Endothelial cell of umbilical vein (primary cell): ENCODE data around the gene LRRC4B. TPM values are rescaled to one million over a fixed set of nuclear protein-coding genes. Genes with fewer than 3 reads are reported as not detected.

Source experiments
- BruUV-seq: library from RNA; stranded (reverse); fragments of 400-500 nt; replicated peaks from 2 replicates; lab custom pipeline; 2021; lab: Mats Ljungman, UMichigan
- CTCF ChIA-PET: fragments of 300-600, 350-600 bp; sonication (Branson Sonifier 250); formaldehyde crosslinking; loops from one replicate; lab custom pipeline; 2021; ENCODE audit warnings: antibody characterized with exemption, inconsistent platforms; lab: Charles Lee
- POLR2A ChIA-PET: fragments of 300-600, 350-600 bp; sonication (Branson Sonifier 250); formaldehyde crosslinking; loops from one replicate; lab custom pipeline; 2021; ENCODE audit warnings: antibody characterized with exemption, inconsistent platforms; lab: Charles Lee
- DNase-seq: peaks from one replicate; pipeline ENCODE4 v3.0.0-alpha.2; 2011; ENCODE audit warnings: low read depth, low spot score
- FAIRE-seq: peaks from 2 replicates; lab custom pipeline; 2011; peaks lifted over from hg19 to GRCh38; lab: Jason Lieb, UNC
- H2AFZ ChIP-seq: 2 replicates; pipeline ENCODE4 v1.6.0; 2012; ENCODE audit warnings: low read depth, low read length, control low read depth, inconsistent platforms
- H3K27ac ChIP-seq: 2 replicates; pipeline ENCODE4 v1.5.1; 2011; ENCODE audit warnings: low read depth, mild to moderate bottlenecking, control low read depth, low read length, moderate library complexity; ENCODE audit not compliant: insufficient read depth
- H3K27me3 ChIP-seq, 2 experiments: 2 replicates each; pipeline versions ENCODE4 v1.6.0 to v1.6.1; 2011; ENCODE audit warnings: low read length in 2 of 2, mixed read lengths in 1 of 2; ENCODE audit not compliant: control insufficient read depth in 2 of 2, insufficient read depth in 2 of 2
- H3K36me3 ChIP-seq, 2 experiments: 2 replicates in 1 of 2; 3 replicates in 1 of 2; pipeline ENCODE4 v1.5.1; 2011; ENCODE audit warnings: low read length in 2 of 2, mild to moderate bottlenecking in 1 of 2, moderate library complexity in 1 of 2; ENCODE audit not compliant: control insufficient read depth in 2 of 2, insufficient read depth in 2 of 2; ENCODE audit errors: extremely low read depth in 1 of 2
- H3K4me1 ChIP-seq: 3 replicates; pipeline ENCODE4 v1.5.1; 2011; ENCODE audit warnings: mild to moderate bottlenecking, low read length; ENCODE audit not compliant: control insufficient read depth, insufficient read depth; ENCODE audit errors: extremely low read depth
- H3K4me2 ChIP-seq: 2 replicates; pipeline ENCODE4 v1.6.1; 2011; ENCODE audit warnings: low read length, control low read depth, mixed read lengths; ENCODE audit not compliant: insufficient read depth
- H3K4me3 ChIP-seq, 3 experiments: fragments of 200-600 bp in 1 of 3; sonication (generic), shearing (Covaris generic) in 1 of 3; replicated peaks in 1 of 3; 2 replicates each; pipeline ENCODE4 v1.5.1; 2011 to 2016; ENCODE audit warnings: control low read depth in 3 of 3, low read length in 3 of 3, mild to moderate bottlenecking in 2 of 3, inconsistent platforms in 1 of 3, low read depth in 1 of 3, moderate library complexity in 1 of 3; ENCODE audit not compliant: insufficient read depth in 1 of 3
- H3K79me2 ChIP-seq: 2 replicates; pipeline ENCODE4 v1.6.0; 2012; ENCODE audit warnings: low read length, inconsistent platforms; ENCODE audit not compliant: control insufficient read depth, insufficient read depth
- H3K9ac ChIP-seq: replicated peaks from 2 replicates; pipeline ENCODE3; 2011; ENCODE audit warnings: low read length, control low read depth; ENCODE audit not compliant: insufficient read depth; ENCODE audit errors: extremely low read depth
- H3K9me1 ChIP-seq: replicated peaks from 3 replicates; pipeline ENCODE4 v1.6.0; 2011; ENCODE audit warnings: mild to moderate bottlenecking, low read length; ENCODE audit not compliant: control insufficient read depth, insufficient read depth; ENCODE audit errors: extremely low read depth
- H3K9me3 ChIP-seq: replicated peaks from 2 replicates; pipeline ENCODE4 v1.5.1; 2012; ENCODE audit warnings: low read length, inconsistent platforms; ENCODE audit not compliant: control insufficient read depth, insufficient read depth
- H4K20me1 ChIP-seq: replicated peaks from 2 replicates; pipeline ENCODE3; 2011; ENCODE audit warnings: mild to moderate bottlenecking, low read length; ENCODE audit not compliant: control insufficient read depth, insufficient read depth; ENCODE audit errors: extremely low read depth
- EZH2 ChIP-seq: IDR thresholded peaks from 2 replicates; pipeline ENCODE4 v1.6.1; 2012; ENCODE audit warnings: borderline replicate concordance, low read depth, mild to moderate bottlenecking, moderate library complexity, low read length, inconsistent platforms; ENCODE audit not compliant: severe bottlenecking
- FOS ChIP-seq: IDR thresholded peaks from 2 replicates; pipeline ENCODE4 v1.6.1; 2011; ENCODE audit warnings: mild to moderate bottlenecking, low read length, moderate library complexity, borderline replicate concordance; ENCODE audit not compliant: insufficient read depth
- GATA2 ChIP-seq: IDR thresholded peaks from 2 replicates; pipeline ENCODE4 v1.7.0; 2011; ENCODE audit warnings: low read depth, mild to moderate bottlenecking, moderate library complexity, mixed read lengths, low read length; ENCODE audit not compliant: insufficient read length, insufficient read depth
- JUN ChIP-seq: IDR thresholded peaks from 2 replicates; pipeline ENCODE4 v1.6.1; 2011; ENCODE audit warnings: borderline replicate concordance, low read depth; ENCODE audit not compliant: insufficient read length, insufficient read depth
- MYC ChIP-seq: IDR thresholded peaks from one replicate; pipeline ENCODE4 v1.6.1; 2011; ENCODE audit warnings: mild to moderate bottlenecking, low read depth, low read length
- POLR2A ChIP-seq: IDR thresholded peaks from 2 replicates; pipeline ENCODE4 v1.6.1; 2012; ENCODE audit warnings: low read depth, mild to moderate bottlenecking, control low read depth, low read length
- POLR2AphosphoS5 ChIP-seq: IDR thresholded peaks from 2 replicates; pipeline ENCODE4 v1.6.1; 2012; ENCODE audit warnings: low read depth, mild to moderate bottlenecking, control low read depth, low read length, moderate library complexity; ENCODE audit not compliant: insufficient read depth
- dilution Hi-C: fragments of 300-500 bp; cut with MboI; formaldehyde crosslinking; loops from one replicate; pipeline ENCODE4 v1.15.0; 2019; ENCODE audit warnings: low sequenced_read_pairs; ENCODE audit not compliant: extremely low pct_ligation_motif_present
- intact Hi-C: fragments of 100-400 bp; cut with micrococcal nuclease; formaldehyde crosslinking; loops from one replicate; pipeline ENCODE4 v1.10.0; 2022
- polyA plus RNA-seq, 4 experiments: library from polyadenylated mRNA; depleted of rRNA in 3 of 4; stranded (reverse) in 3 of 4; unstranded in 1 of 4; fragments of >200 nt; gene quantifications; 2 replicates each; pipeline versions ENCODE4 v1.2.1 to v1.2.3, GENCODE V29; 2011 to 2012; ENCODE audit warnings: missing spikeins in 1 of 4
- total RNA-seq: library from RNA; stranded (reverse); gene quantifications from 2 replicates; pipeline ENCODE4 v1.2.3, GENCODE V29; 2021
- TF ChIP-seq, protein P1 (sequence below): IDR thresholded peaks from 2 replicates; pipeline ENCODE4 v1.6.1; 2011; ENCODE audit not compliant: insufficient read depth, insufficient read length
- TF ChIP-seq, protein P2 (sequence below), 2 donors: IDR thresholded peaks; 1 replicate in 1 of 2; 2 replicates in 1 of 2; pipeline ENCODE4 v1.5.1; 2011; ENCODE audit warnings: low read length in 2 of 2, mild to moderate bottlenecking in 2 of 2, moderate library complexity in 2 of 2, control low read depth in 1 of 2, inconsistent platforms in 1 of 2, low read depth in 1 of 2; ENCODE audit not compliant: insufficient read depth in 1 of 2; ENCODE audit errors: extremely low read depth in 1 of 2

The LRRC4B gene
- total and polyA plus RNA-seq, 2 donors (not counting 3 experiments of a cell fraction or from before 2014, with no cell fraction given) = 0.08 TPM; not detected in 1

DNA sequence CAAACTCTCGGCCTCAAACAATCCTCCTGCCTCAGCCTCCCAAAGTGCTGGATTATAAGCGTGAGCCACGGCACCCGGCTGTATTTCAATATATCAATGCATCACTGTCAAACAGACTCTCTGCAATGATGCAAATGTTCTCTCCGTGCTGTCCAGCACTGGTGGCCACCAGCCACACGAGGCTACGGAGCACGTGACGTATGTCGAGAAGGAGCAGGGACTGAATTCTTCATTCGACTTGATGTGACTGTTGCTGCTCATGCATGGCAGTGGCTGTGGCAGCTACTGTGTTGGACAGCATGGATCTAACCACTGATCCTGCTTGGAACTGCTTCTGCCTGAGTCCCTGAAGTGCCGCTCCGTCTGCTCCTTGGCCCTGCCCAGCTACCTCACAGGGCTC lies 9.8 kb downstream of the LRRC4B start:
- no TSS peak for BruUV-seq
- H4K20me1 ChIP-seq = no peaks in the 10 kb centered on the region
- no peak overlapping the region for H2AFZ ChIP-seq
- no peak overlapping the region for H3K4me3 ChIP-seq
- intact Hi-C loops = no loop called here
- TF ChIP-seq POLR2A = no peak
- TF ChIP-seq JUN = no peak
- TF ChIP-seq GATA2 = no peak
- TF ChIP-seq EZH2 = no peak
- no peak for TF ChIP-seq FOS
- TF ChIP-seq, protein P1, sequence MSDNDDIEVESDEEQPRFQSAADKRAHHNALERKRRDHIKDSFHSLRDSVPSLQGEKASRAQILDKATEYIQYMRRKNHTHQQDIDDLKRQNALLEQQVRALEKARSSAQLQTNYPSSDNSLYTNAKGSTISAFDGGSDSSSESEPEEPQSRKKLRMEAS = no peak
- no peak for TF ChIP-seq POLR2AphosphoS5
- TF ChIP-seq, protein P2, sequence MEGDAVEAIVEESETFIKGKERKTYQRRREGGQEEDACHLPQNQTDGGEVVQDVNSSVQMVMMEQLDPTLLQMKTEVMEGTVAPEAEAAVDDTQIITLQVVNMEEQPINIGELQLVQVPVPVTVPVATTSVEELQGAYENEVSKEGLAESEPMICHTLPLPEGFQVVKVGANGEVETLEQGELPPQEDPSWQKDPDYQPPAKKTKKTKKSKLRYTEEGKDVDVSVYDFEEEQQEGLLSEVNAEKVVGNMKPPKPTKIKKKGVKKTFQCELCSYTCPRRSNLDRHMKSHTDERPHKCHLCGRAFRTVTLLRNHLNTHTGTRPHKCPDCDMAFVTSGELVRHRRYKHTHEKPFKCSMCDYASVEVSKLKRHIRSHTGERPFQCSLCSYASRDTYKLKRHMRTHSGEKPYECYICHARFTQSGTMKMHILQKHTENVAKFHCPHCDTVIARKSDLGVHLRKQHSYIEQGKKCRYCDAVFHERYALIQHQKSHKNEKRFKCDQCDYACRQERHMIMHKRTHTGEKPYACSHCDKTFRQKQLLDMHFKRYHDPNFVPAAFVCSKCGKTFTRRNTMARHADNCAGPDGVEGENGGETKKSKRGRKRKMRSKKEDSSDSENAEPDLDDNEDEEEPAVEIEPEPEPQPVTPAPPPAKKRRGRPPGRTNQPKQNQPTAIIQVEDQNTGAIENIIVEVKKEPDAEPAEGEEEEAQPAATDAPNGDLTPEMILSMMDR (IDR thresholded peaks at IDR 0.05; ENCODE audit: extremely low read depth in 1 of 2, insufficient read depth in 1 of 2, low read depth in 1 of 2, low read length in 2 of 2) = no peak
- no peak for TF ChIP-seq MYC
- no peaks in the 10 kb centered on the region for H3K79me2 ChIP-seq
- dilution Hi-C loops = no loop called here
- H3K9me1 ChIP-seq = no peaks in the 10 kb centered on the region
- no peak for FAIRE-seq
- no peak overlapping the region for H3K4me2 ChIP-seq
- H3K4me1 ChIP-seq = peaks cover 3% of the 10 kb centered on the region
- H3K9me3 ChIP-seq = no peaks in the 10 kb centered on the region
- H3K36me3 ChIP-seq = no peaks in the 10 kb centered on the region
- DNase-seq = no peak
- H3K27ac ChIP-seq = no peak overlapping the region
- POLR2A ChIA-PET = no interaction called here
- H3K27me3 ChIP-seq = peaks cover 0 to 3% of the 10 kb centered on the region in 2 experiments
- no peak overlapping the region for H3K9ac ChIP-seq
- CTCF ChIA-PET = interaction anchor here (1.9 to 7.3 kb wide), 2 partner anchors 18 to 29 kb away, joined by 5 to 136 read pairs; no protein-coding TSS in a partner anchor
